GM23248 (cell line): ENCODE data around the gene ATP2A3. TPM values are rescaled to one million over a fixed set of nuclear protein-coding genes. Genes with fewer than 3 reads are reported as not detected.
A peak's percentile ranks its signal among the peaks of the same experiment; 100 is the strongest.

Experiments used
- DNase-seq: peaks from one replicate; pipeline ENCODE4 v3.0.0-alpha.2; 2015
- H2AFZ ChIP-seq: fragments of 200-600 bp; sonication (generic); 2 replicates; pipeline ENCODE4 v1.6.1; 2016; ENCODE audit warnings: antibody characterized with exemption
- H3F3A ChIP-seq: fragments of 200-600 bp; sonication (generic); 2 replicates; pipeline ENCODE4 v1.6.1; 2016; ENCODE audit warnings: mild to moderate bottlenecking, antibody characterized with exemption, mixed run types; ENCODE audit not compliant: insufficient read depth
- H3K27ac ChIP-seq: fragments of 200-600 bp; sonication (generic); 2 replicates; pipeline ENCODE4 v1.5.1; 2016; ENCODE audit warnings: mild to moderate bottlenecking
- H3K27me3 ChIP-seq: fragments of 200-600 bp; sonication (generic); replicated peaks from 2 replicates; pipeline ENCODE4 v1.6.1; 2016; ENCODE audit warnings: mild to moderate bottlenecking; ENCODE audit not compliant: insufficient read depth
- H3K36me3 ChIP-seq: fragments of 200-600 bp; sonication (generic); 2 replicates; pipeline ENCODE4 v1.6.1; 2016; ENCODE audit warnings: low read depth, mild to moderate bottlenecking
- H3K4me1 ChIP-seq: fragments of 200-600 bp; sonication (generic); 2 replicates; pipeline ENCODE4 v1.6.1; 2016; ENCODE audit warnings: mild to moderate bottlenecking; ENCODE audit not compliant: insufficient read depth
- H3K4me2 ChIP-seq: fragments of 200-600 bp; sonication (generic); one replicate; pipeline ENCODE4 v1.6.1; 2016; ENCODE audit warnings: mild to moderate bottlenecking; ENCODE audit not compliant: unreplicated experiment
- H3K4me3 ChIP-seq: fragments of 200-600 bp; sonication (generic); 2 replicates; pipeline ENCODE4 v1.5.1; 2016; ENCODE audit warnings: mild to moderate bottlenecking
- H3K79me2 ChIP-seq: fragments of 200-600 bp; sonication (generic); 2 replicates; pipeline ENCODE4 v1.6.1; 2016; ENCODE audit warnings: mild to moderate bottlenecking; ENCODE audit not compliant: insufficient read depth
- H3K9ac ChIP-seq: fragments of 200-600 bp; sonication (generic); 2 replicates; pipeline ENCODE4 v1.6.1; 2016; ENCODE audit warnings: mild to moderate bottlenecking
- H3K9me2 ChIP-seq: fragments of 200-600 bp; sonication (generic); 2 replicates; pipeline ENCODE4 v1.6.1; 2016; ENCODE audit warnings: mixed run types, mild to moderate bottlenecking, moderate library complexity; ENCODE audit not compliant: insufficient read depth
- H3K9me3 ChIP-seq: fragments of 200-600 bp; sonication (generic); one replicate; pipeline ENCODE4 v1.6.1; 2017; ENCODE audit warnings: low read depth
- H4K20me1 ChIP-seq: fragments of 200-600 bp; sonication (generic); 2 replicates; pipeline ENCODE4 v1.6.0; 2016; ENCODE audit not compliant: insufficient read depth
- EZH2 ChIP-seq: fragments of 200-600 bp; sonication (generic); IDR thresholded peaks from 2 replicates; pipeline ENCODE4 v1.6.1; 2018; ENCODE audit warnings: antibody characterized with exemption, mild to moderate bottlenecking; ENCODE audit not compliant: insufficient read depth, poor library complexity, severe bottlenecking
- EZH2phosphoT487 ChIP-seq: fragments of 200-600 bp; sonication (generic); IDR thresholded peaks from 2 replicates; pipeline ENCODE4 v1.6.1; 2018; ENCODE audit warnings: antibody characterized with exemption, moderate library complexity, mild to moderate bottlenecking, low read depth; ENCODE audit not compliant: insufficient read depth
- WGBS, 2 experiments: methylation state at CpG; one replicate each; pipeline ENCODE4 v1.1.6; 2015 to 2017; ENCODE audit warnings: low lambda C conversion rate in 2 of 2, low coverage in 1 of 2; ENCODE audit errors: missing lambda C conversion rate in 2 of 2; 5-methylcytosine and 5-hydroxymethylcytosine counted together
- in situ Hi-C: fragments of 300-500 bp; cut with MboI; formaldehyde crosslinking; loops from 2 replicates; pipeline ENCODE4 v1.15.0; 2020
- polyA plus RNA-seq: library from polyadenylated mRNA; unstranded; fragments of >200 nt; fragmentation: Nextera tagmentation; extraction: Ambion mirVana; gene quantifications from 2 replicates; pipeline ENCODE4 v1.2.1, GENCODE V29; 2016
- total RNA-seq: library from RNA; depleted of rRNA; stranded (reverse); fragments of >200 nt; shearing (Covaris generic); gene quantifications from 2 replicates; pipeline ENCODE4 v1.2.3, GENCODE V29; 2014

ATP2A3 gene
- total and polyA plus RNA-seq, 2 experiments from 2014 or later, result 0.81 to 0.86 TPM

- no peaks in the 10 kb centered on the region for H3K9me3 ChIP-seq
- H3K27ac ChIP-seq, result no peak overlapping the region
- H3K4me1 ChIP-seq, result no peaks in the 10 kb centered on the region
- no peak for TF ChIP-seq EZH2
- no peak for TF ChIP-seq EZH2phosphoT487
- no peaks in the 10 kb centered on the region for H4K20me1 ChIP-seq
- H3F3A ChIP-seq, result no peaks in the 10 kb centered on the region
- H3K36me3 ChIP-seq, result no peaks in the 10 kb centered on the region
- in situ Hi-C loops, result no loop called here
- DNase-seq, result no peak
- 37 to 40% methylated on average over 9 of the region's 9 CpGs for WGBS, 2 experiments
- no peak overlapping the region for H3K9ac ChIP-seq
- no peak overlapping the region for H3K4me2 ChIP-seq
- no peaks in the 10 kb centered on the region for H3K79me2 ChIP-seq
- no peaks in the 10 kb centered on the region for H3K27me3 ChIP-seq
- H2AFZ ChIP-seq, result no peak overlapping the region
- H3K9me2 ChIP-seq, result no peaks in the 10 kb centered on the region
- H3K4me3 ChIP-seq, result no peak overlapping the region
Observed at GRCh38 chr17:3977387-3977786, 13.2 kb upstream of the ATP2A3 start.

- Histone ChIP-seq H3K9me2 (no peaks in the 10 kb centered on the region), H3K4me2 (no peak overlapping the region), H3K9ac (no peak overlapping the region), H3K9me3 (no peaks in the 10 kb centered on the region), H3K36me3 (no peaks in the 10 kb centered on the region), H3K27me3 (no peaks in the 10 kb centered on the region), H2AFZ (no peak overlapping the region), H3K4me1 (no peaks in the 10 kb centered on the region), H3K27ac (no peak overlapping the region), H3K4me3 (no peak overlapping the region), H4K20me1 (no peaks in the 10 kb centered on the region), H3F3A (no peaks in the 10 kb centered on the region), H3K79me2 (no peaks in the 10 kb centered on the region)
- 49 to 55% methylated on average over 17 of the region's 17 CpGs for WGBS, 2 experiments
- peak; percentile 33 for DNase-seq
- TF ChIP-seq EZH2phosphoT487 (no peak), EZH2 (no peak)
- in situ Hi-C loops, result no loop called here
Observed at GRCh38 chr17:3976675-3977171, 12.5 kb upstream of the ATP2A3 start.

DNA sequence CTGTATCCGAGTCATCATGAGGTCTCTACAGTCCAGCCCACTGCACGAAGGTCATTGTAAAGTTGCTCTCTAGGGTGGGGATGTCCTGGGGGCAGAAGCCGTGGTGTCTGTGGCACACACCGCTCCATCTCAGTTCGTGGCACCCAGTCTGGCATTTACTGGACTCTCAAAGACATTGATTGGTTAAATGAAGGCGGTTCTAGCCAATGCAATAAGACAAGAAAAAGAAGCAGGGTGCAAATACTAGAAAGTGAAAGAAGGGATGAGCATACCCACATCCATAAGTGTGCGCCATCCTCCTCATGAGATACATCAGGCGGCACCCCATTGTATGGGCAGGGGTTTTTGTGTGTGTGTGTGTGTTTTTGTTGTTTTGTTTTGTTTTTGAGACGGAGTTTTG is 10.7 kb upstream of the ATP2A3 start:
- no peaks in the 10 kb centered on the region for H3K36me3 ChIP-seq
- no peak overlapping the region for H3K4me2 ChIP-seq
- DNase-seq, result no peak
- TF ChIP-seq EZH2 (no peak), EZH2phosphoT487 (no peak)
- no peak overlapping the region for H3K27ac ChIP-seq
- H3K9me3 ChIP-seq, result no peaks in the 10 kb centered on the region
- no peaks in the 10 kb centered on the region; the same call in 1 of the 2 replicates for H3K27me3 ChIP-seq
- in situ Hi-C loops, result no loop called here
- H3K79me2 ChIP-seq, result no peaks in the 10 kb centered on the region
- H4K20me1 ChIP-seq, result no peaks in the 10 kb centered on the region
- no peaks in the 10 kb centered on the region for H3F3A ChIP-seq
- no peaks in the 10 kb centered on the region for H3K9me2 ChIP-seq
- no peak overlapping the region for H3K4me3 ChIP-seq
- H3K9ac ChIP-seq, result no peak overlapping the region
- no peak overlapping the region for H2AFZ ChIP-seq
- H3K4me1 ChIP-seq, result no peaks in the 10 kb centered on the region
- 80 to 81% methylated on average over 9 of the region's 9 CpGs for WGBS, 2 experiments

DNA sequence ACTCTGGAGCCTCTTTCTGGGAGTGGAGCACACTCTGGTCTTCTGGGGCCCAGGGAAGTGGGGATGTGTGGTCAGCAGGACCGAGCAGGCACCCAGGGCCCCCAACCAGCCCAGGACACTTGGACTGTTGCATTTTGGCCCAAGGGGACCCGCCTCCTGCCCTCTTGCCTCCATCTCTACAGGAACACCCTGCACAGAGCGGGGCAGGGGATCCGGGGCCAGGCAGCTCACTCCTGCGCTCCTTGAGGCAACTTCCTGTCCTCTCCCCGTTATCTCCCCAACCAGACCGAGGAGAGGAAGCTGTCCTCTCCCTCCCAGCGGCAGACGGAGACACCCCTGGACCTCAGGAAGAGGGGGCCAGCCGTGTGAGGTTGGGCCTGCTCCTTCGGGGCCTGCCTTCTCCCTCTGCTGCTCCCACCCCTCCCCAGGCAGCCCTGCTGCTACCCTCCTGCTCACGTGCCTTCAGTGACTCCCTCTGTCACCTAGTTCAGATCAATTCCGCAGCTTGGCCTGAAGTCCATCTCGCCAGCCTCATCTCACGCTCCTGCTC is 10.0 kb upstream of the ATP2A3 start:
- H3F3A ChIP-seq, result no peaks in the 10 kb centered on the region
- no peak overlapping the region for H2AFZ ChIP-seq
- in situ Hi-C loops, result no loop called here

More for the DNA sequence above, 10.0 kb upstream of the ATP2A3 start:
- no peaks in the 10 kb centered on the region for H3K79me2 ChIP-seq
- no peaks in the 10 kb centered on the region for H3K36me3 ChIP-seq
- no peaks in the 10 kb centered on the region for H3K4me1 ChIP-seq
- H4K20me1 ChIP-seq, result no peaks in the 10 kb centered on the region
- no peak overlapping the region for H3K9ac ChIP-seq
- H3K27ac ChIP-seq, result no peak overlapping the region
- no peak for TF ChIP-seq EZH2phosphoT487
- no peak for TF ChIP-seq EZH2
- no peak overlapping the region for H3K4me3 ChIP-seq
- H3K9me3 ChIP-seq, result no peaks in the 10 kb centered on the region
- 70 to 73% methylated on average over 15 of the region's 15 CpGs for WGBS, 2 experiments
- no peak for DNase-seq
- no peaks in the 10 kb centered on the region; the same call in 1 of the 2 replicates for H3K27me3 ChIP-seq
- H3K9me2 ChIP-seq, result no peaks in the 10 kb centered on the region
- H3K4me2 ChIP-seq, result no peak overlapping the region
